CD14-positive monocyte (primary cell): ENCODE results near the gene RC3H2. TPM values are rescaled to one million over a fixed set of nuclear protein-coding genes. Genes with fewer than 3 reads are reported as not detected.
A peak's percentile ranks its signal among the peaks of the same experiment; 100 is the strongest.

Experiments
- DNase-seq, 3 donors: peaks; one replicate each; pipeline ENCODE4 v3.0.0-alpha.2; 2011 to 2022
- H2AFZ ChIP-seq: 2 replicates; pipeline ENCODE4 v1.6.0; 2012; ENCODE audit warnings: mild to moderate bottlenecking, low read depth, low read length, inconsistent platforms; ENCODE audit not compliant: insufficient read depth, poor library complexity, severe bottlenecking
- H3K27ac ChIP-seq, 2 donors: 1 replicate in 1 of 2; 2 replicates in 1 of 2; pipeline ENCODE4 v1.5.1; 2012 to 2013; ENCODE audit warnings: low read length in 2 of 2, control low read depth in 1 of 2, inconsistent platforms in 1 of 2, low read depth in 1 of 2, mild to moderate bottlenecking in 1 of 2
- H3K27me3 ChIP-seq, 2 donors: one replicate each; pipeline versions ENCODE4 v1.6.0 to v1.6.1; 2011 to 2013; ENCODE audit warnings: low read length in 2 of 2; ENCODE audit not compliant: control insufficient read depth in 2 of 2, insufficient read depth in 2 of 2
- H3K36me3 ChIP-seq, 2 donors: replicated peaks in 1 of 2; 1 replicate in 1 of 2; 2 replicates in 1 of 2; pipeline versions ENCODE4 v1.5.1 to v1.6.1; 2012 to 2013; ENCODE audit warnings: low read length in 2 of 2, control low read depth in 1 of 2, inconsistent platforms in 1 of 2, mild to moderate bottlenecking in 1 of 2; ENCODE audit not compliant: insufficient read depth in 2 of 2, control insufficient read depth in 1 of 2
- H3K4me1 ChIP-seq, 2 donors: 1 replicate in 1 of 2; 2 replicates in 1 of 2; pipeline versions ENCODE4 v1.5.1 to v1.6.1; 2012 to 2013; ENCODE audit warnings: low read length in 2 of 2, control low read depth in 1 of 2, inconsistent platforms in 1 of 2, mild to moderate bottlenecking in 1 of 2, moderate library complexity in 1 of 2; ENCODE audit not compliant: insufficient read depth in 2 of 2, control insufficient read depth in 1 of 2
- H3K4me2 ChIP-seq: replicated peaks from 2 replicates; pipeline ENCODE3; 2012; ENCODE audit warnings: low read length, moderate library complexity, mild to moderate bottlenecking; ENCODE audit not compliant: poor library complexity, severe bottlenecking; ENCODE audit errors: extremely low read depth
- H3K4me3 ChIP-seq, 3 experiments: fragments of 200-600 bp in 1 of 3; sonication (generic) in 1 of 3; replicated peaks in 1 of 3; 1 replicate in 2 of 3; 2 replicates in 1 of 3; pipeline ENCODE4 v1.5.1; 2011 to 2013; ENCODE audit warnings: low read length in 3 of 3, mild to moderate bottlenecking in 3 of 3, control low read depth in 2 of 3, low read depth in 2 of 3, inconsistent platforms in 1 of 3, moderate library complexity in 1 of 3
- H3K79me2 ChIP-seq: 2 replicates; pipeline ENCODE4 v1.6.0; 2012; ENCODE audit warnings: mild to moderate bottlenecking, control low read depth, inconsistent platforms, low read length, moderate library complexity; ENCODE audit not compliant: insufficient read depth
- H3K9ac ChIP-seq: 2 replicates; pipeline ENCODE4 v1.6.0; 2017; ENCODE audit warnings: low read length, mild to moderate bottlenecking; ENCODE audit not compliant: insufficient read depth, poor library complexity, severe bottlenecking
- H3K9me3 ChIP-seq, 2 donors: replicated peaks in 1 of 2; 1 replicate in 1 of 2; 2 replicates in 1 of 2; pipeline versions ENCODE4 v1.5.1 to v1.6.1; 2012 to 2013; ENCODE audit warnings: low read length in 2 of 2, control low read depth in 1 of 2; ENCODE audit not compliant: control insufficient read depth in 1 of 2, insufficient read depth in 1 of 2
- H4K20me1 ChIP-seq: 2 replicates; pipeline ENCODE4 v1.6.0; 2012; ENCODE audit warnings: mild to moderate bottlenecking, low read length, control low read depth, moderate library complexity; ENCODE audit not compliant: insufficient read depth
- H3K27ac Mint-ChIP-seq, 7 donors: one replicate each; pipeline ENCODE4 v1.8.0; 2020; ENCODE audit warnings: mild to moderate bottlenecking in 7 of 7, mixed read lengths in 7 of 7, moderate library complexity in 6 of 7, inconsistent platforms in 2 of 7
- H3K27me3 Mint-ChIP-seq, 3 donors: one replicate each; pipeline ENCODE4 v1.8.0; 2021 to 2022; ENCODE audit warnings: low read depth in 3 of 3, mild to moderate bottlenecking in 3 of 3, mixed read lengths in 3 of 3, moderate library complexity in 3 of 3, inconsistent platforms in 1 of 3
- H3K36me3 Mint-ChIP-seq, 2 donors: one replicate each; pipeline ENCODE4 v1.8.0; 2020; ENCODE audit warnings: mixed read lengths in 2 of 2, inconsistent platforms in 1 of 2, mild to moderate bottlenecking in 1 of 2
- H3K4me1 Mint-ChIP-seq: one replicate; pipeline ENCODE4 v1.8.0; 2020; ENCODE audit warnings: mild to moderate bottlenecking, mixed read lengths
- H3K4me3 Mint-ChIP-seq, 2 donors: one replicate each; pipeline ENCODE4 v1.8.0; 2020; ENCODE audit warnings: mild to moderate bottlenecking in 2 of 2, mixed read lengths in 2 of 2, moderate library complexity in 1 of 2
- H3K9me3 Mint-ChIP-seq, 7 donors: one replicate each; pipeline ENCODE4 v1.8.0; 2020 to 2022; ENCODE audit warnings: mixed read lengths in 7 of 7, mild to moderate bottlenecking in 6 of 7, moderate library complexity in 6 of 7, inconsistent platforms in 2 of 7
- CTCF ChIP-seq: fragments of 200-600 bp; IDR thresholded peaks from one replicate; pipeline ENCODE4 v1.8.0; 2022; ENCODE audit warnings: antibody characterized with exemption, mild to moderate bottlenecking
- WGBS: methylation state at CpG from one replicate; pipeline ENCODE4 v1.1.5; 2013; ENCODE audit warnings: missing lambda C conversion rate; ENCODE audit not compliant: insufficient coverage; 5-methylcytosine and 5-hydroxymethylcytosine counted together
- intact Hi-C, 2 donors: fragments of 100-400 bp; cut with micrococcal nuclease; formaldehyde crosslinking; loops; one replicate each; pipeline versions ENCODE4 v1.15.0 to v1.15.1; 2023
- polyA plus RNA-seq, 3 donors: library from polyadenylated mRNA; depleted of rRNA in 1 of 3; unstranded in 2 of 3; stranded (reverse) in 1 of 3; fragments of 300-500 nt in 2 of 3; fragments of >200 nt in 1 of 3; fragmentation: Illumina TruSeq in 2 of 3; gene quantifications; 1 replicate in 2 of 3; 2 replicates in 1 of 3; pipeline ENCODE4 v1.2.3, GENCODE V29; 2012 to 2021

The RC3H2 gene
- polyA plus RNA-seq, 3 donors = 11.3 to 24.6 (median 11.8) TPM

- Histone ChIP-seq H3K27me3 (no peaks in the 10 kb centered on the region), H3K4me3 (no peak overlapping the region), H3K79me2 (no peaks in the 10 kb centered on the region), H3K9ac (no peak overlapping the region), H4K20me1 (no peaks in the 10 kb centered on the region), H3K27ac (peak overlapping the region in 1 of 2 donors; percentile 11), H2AFZ (no peak overlapping the region), H3K4me2 (no peak overlapping the region), H3K9me3 (no peaks in the 10 kb centered on the region), H3K36me3 (peaks cover 82 to 97% of the 10 kb centered on the region in 2 donors), H3K4me1 (no peaks in the 10 kb centered on the region)
- no peak for TF ChIP-seq CTCF
- H3K4me1 Mint-ChIP-seq = no peaks in the 10 kb centered on the region
- DNase-seq = peak in 1 of 3 donors; percentile 3
- intact Hi-C loops = no loop called here
- H3K36me3 Mint-ChIP-seq = peaks cover 60 to 89% of the 10 kb centered on the region in 2 donors
- no peaks in the 10 kb centered on the region for H3K27me3 Mint-ChIP-seq
- WGBS = 18% methylated on average over 1 of the region's 2 CpGs
- no peaks in the 10 kb centered on the region for H3K9me3 Mint-ChIP-seq
- no peak overlapping the region for H3K4me3 Mint-ChIP-seq
- H3K27ac Mint-ChIP-seq = no peak overlapping the region
Measured at GRCh38 chr9:122883125-122883524, 22.0 kb downstream of the RC3H2 start.

- H3K4me1 ChIP-seq = no peaks in the 10 kb centered on the region
- Mint-ChIP-seq H3K4me3 (no peak overlapping the region), H3K36me3 (peaks cover 79 to 95% of the 10 kb centered on the region in 2 donors), H3K27ac (no peak overlapping the region), H3K4me1 (no peaks in the 10 kb centered on the region), H3K9me3 (no peaks in the 10 kb centered on the region), H3K27me3 (no peaks in the 10 kb centered on the region)
- intact Hi-C loops = no loop called here
- H3K9ac ChIP-seq = no peak overlapping the region
- no CpG with 5 or more reads among the region's 2 CpGs for WGBS
- no peak overlapping the region for H3K4me2 ChIP-seq
- no peak for DNase-seq
- no peaks in the 10 kb centered on the region for H3K79me2 ChIP-seq
- no peaks in the 10 kb centered on the region for H3K9me3 ChIP-seq
- no peak for TF ChIP-seq CTCF
- peaks cover 12% of the 10 kb centered on the region for H4K20me1 ChIP-seq
- no peaks in the 10 kb centered on the region for H3K27me3 ChIP-seq
- H3K4me3 ChIP-seq = no peak overlapping the region
- H3K36me3 ChIP-seq = peaks cover 94 to 99% of the 10 kb centered on the region in 2 donors
- no peak overlapping the region for H3K27ac ChIP-seq
- no peak overlapping the region for H2AFZ ChIP-seq
Measured at GRCh38 chr9:122879443-122879842, 25.7 kb downstream of the RC3H2 start.
